Colonic mucosa (tissue), 4 donors: Measurements from ENCODE around the gene SPATA31C1. TPM values are rescaled to one million over a fixed set of nuclear protein-coding genes. Genes with fewer than 3 reads are reported as not detected.

Source experiments
- DNase-seq: peaks from one replicate; pipeline ENCODE4 v3.0.0-alpha.2; 2020
- H3K27ac ChIP-seq: fragments of 200-600 bp; one replicate; pipeline ENCODE4 v1.8.0; 2021
- H3K27me3 ChIP-seq: fragments of 200-600 bp; one replicate; pipeline ENCODE4 v1.8.0; 2021
- H3K36me3 ChIP-seq: fragments of 200-600 bp; one replicate; pipeline ENCODE4 v1.8.0; 2021
- H3K4me1 ChIP-seq: fragments of 200-600 bp; one replicate; pipeline ENCODE4 v1.8.0; 2021; ENCODE audit warnings: mild to moderate bottlenecking
- H3K4me3 ChIP-seq: fragments of 200-600 bp; one replicate; pipeline ENCODE4 v1.8.0; 2021
- H3K9ac ChIP-seq, 2 donors: one replicate each; pipeline ENCODE4 v1.7.0; 2013; ENCODE audit warnings: control low read depth in 2 of 2, low read depth in 2 of 2, low read length in 2 of 2
- H3K9me3 ChIP-seq: fragments of 200-600 bp; one replicate; pipeline ENCODE4 v1.8.0; 2021
- CTCF ChIP-seq: fragments of 200-600 bp; IDR thresholded peaks from one replicate; pipeline ENCODE4 v1.8.0; 2022; ENCODE audit warnings: antibody characterized with exemption, mild to moderate bottlenecking
- intact Hi-C: fragments of 100-400 bp; cut with DNase I; formaldehyde crosslinking; loops from one replicate; pipeline ENCODE4 v1.14.1; 2022
- total RNA-seq, 2 donors: library from RNA; stranded (reverse); fragmentation: NEBNext Ultra II Directional in 1 of 2; extraction: Animal tissue kit (Norgen Biotek cat#: 25700) in 1 of 2; gene quantifications; one replicate each; pipeline ENCODE4 v1.2.1, GENCODE V29; 2021
- donor health status: healthy.
- donor health status: DM: no; HTN: no; CAD: no.
- donor health status: DM: no; HTN: no; CAD: no.

Gene SPATA31C1
- total RNA-seq, 2 donors from 2014 or later = not detected

DNA sequence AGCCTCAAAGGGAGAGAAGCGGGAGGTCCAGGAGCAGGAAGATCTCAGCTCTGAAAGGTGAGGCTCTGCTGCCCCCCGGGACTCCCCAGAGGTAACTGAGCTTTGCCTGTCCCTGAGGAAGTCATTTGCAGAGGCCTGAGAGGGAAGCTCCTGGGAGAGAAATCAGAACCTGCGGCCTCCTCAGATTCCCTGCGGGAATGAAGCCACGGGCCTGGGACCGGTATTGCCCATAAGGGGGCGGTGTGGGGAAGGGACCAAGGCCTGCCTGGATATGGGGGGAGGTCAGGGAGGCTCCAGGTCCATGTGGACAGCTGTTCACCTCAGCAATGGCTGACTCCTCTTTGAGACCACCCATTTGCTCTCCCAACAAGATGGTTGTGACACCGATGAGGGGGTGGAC is 33.8 kb upstream of the SPATA31C1 start:
- intact Hi-C loops = loop anchor here (10.0 kb wide), 1 partner anchor 199 kb away; no protein-coding TSS in a partner anchor
- no peak overlapping the region for H3K9ac ChIP-seq
- H3K9me3 ChIP-seq = no peaks in the 10 kb centered on the region
- peak; percentile 25 for DNase-seq
- no peak overlapping the region for H3K27ac ChIP-seq
- H3K4me1 ChIP-seq = peaks cover 2% of the 10 kb centered on the region
- peak; percentile 12 for TF ChIP-seq CTCF
- no peaks in the 10 kb centered on the region for H3K27me3 ChIP-seq
- no peak overlapping the region for H3K4me3 ChIP-seq
- no peaks in the 10 kb centered on the region for H3K36me3 ChIP-seq

GRCh38 chr9:87884578-87885459 is 32.9 kb upstream of the SPATA31C1 start:
- H3K27ac ChIP-seq = no peak overlapping the region
- intact Hi-C loops = loop anchor here (10.0 kb wide), 1 partner anchor 200 kb away; no protein-coding TSS in a partner anchor
- DNase-seq = no peak

DNA sequence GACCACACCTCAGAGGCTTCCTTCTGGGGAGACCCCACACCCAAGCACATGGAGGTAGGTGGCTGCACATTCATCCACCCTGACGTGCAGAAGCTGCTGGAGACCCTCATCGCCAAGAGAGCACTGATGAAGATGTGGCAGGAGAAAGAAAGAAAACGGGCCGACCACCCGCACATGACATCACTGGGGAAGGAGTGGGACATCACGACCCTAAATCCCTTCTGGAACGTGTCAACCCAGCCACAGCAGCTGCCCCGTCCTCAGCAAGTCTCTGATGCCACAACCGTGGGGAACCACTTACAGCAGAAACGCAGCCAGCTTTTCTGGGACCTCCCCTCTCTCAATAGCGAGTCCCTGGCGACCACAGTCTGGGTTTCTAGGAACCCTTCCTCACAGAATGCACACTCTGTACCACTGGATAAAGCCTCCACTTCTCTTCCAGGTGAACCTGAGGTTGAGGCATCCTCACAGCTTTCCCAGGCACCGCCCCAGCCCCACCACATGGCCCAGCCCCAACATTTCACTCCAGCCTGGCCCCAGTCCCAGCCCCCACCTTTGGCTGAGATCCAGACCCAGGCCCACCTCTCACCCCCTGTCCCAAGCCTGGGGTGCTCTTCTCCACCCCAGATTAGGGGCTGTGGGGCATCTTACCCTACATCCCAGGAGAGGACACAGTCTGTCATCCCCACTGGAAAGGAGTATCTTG is 32.1 kb upstream of the SPATA31C1 start:
- intact Hi-C loops = loop anchor here (10.0 kb wide), 1 partner anchor 201 kb away; no protein-coding TSS in a partner anchor
- no peaks in the 10 kb centered on the region for H3K27me3 ChIP-seq
- H3K9ac ChIP-seq = no peak overlapping the region
- H3K27ac ChIP-seq = no peak overlapping the region
- no peaks in the 10 kb centered on the region for H3K9me3 ChIP-seq
- H3K4me3 ChIP-seq = no peak overlapping the region
- TF ChIP-seq CTCF = no peak
- H3K4me1 ChIP-seq = no peaks in the 10 kb centered on the region
- no peaks in the 10 kb centered on the region for H3K36me3 ChIP-seq
- DNase-seq = no peak

More at GRCh38 chr9:87884578-87885459, 32.9 kb upstream of the SPATA31C1 start:
- no peaks in the 10 kb centered on the region for H3K36me3 ChIP-seq
- H3K27me3 ChIP-seq = no peaks in the 10 kb centered on the region
- H3K9ac ChIP-seq = no peak overlapping the region
- H3K4me3 ChIP-seq = no peak overlapping the region
- no peaks in the 10 kb centered on the region for H3K9me3 ChIP-seq
- no peaks in the 10 kb centered on the region for H3K4me1 ChIP-seq
- TF ChIP-seq CTCF = no peak

GRCh38 chr9:87886210-87886932 is 31.4 kb upstream of the SPATA31C1 start:
- intact Hi-C loops = loop anchor here (10.0 kb wide), 1 partner anchor 202 kb away; no protein-coding TSS in a partner anchor
- no peaks in the 10 kb centered on the region for H3K27me3 ChIP-seq
- H3K4me3 ChIP-seq = no peak overlapping the region
- no peaks in the 10 kb centered on the region for H3K9me3 ChIP-seq
- H3K9ac ChIP-seq = no peak overlapping the region
- H3K27ac ChIP-seq = no peak overlapping the region
- TF ChIP-seq CTCF = no peak
- DNase-seq = no peak
- no peaks in the 10 kb centered on the region for H3K36me3 ChIP-seq
- no peaks in the 10 kb centered on the region for H3K4me1 ChIP-seq

DNA sequence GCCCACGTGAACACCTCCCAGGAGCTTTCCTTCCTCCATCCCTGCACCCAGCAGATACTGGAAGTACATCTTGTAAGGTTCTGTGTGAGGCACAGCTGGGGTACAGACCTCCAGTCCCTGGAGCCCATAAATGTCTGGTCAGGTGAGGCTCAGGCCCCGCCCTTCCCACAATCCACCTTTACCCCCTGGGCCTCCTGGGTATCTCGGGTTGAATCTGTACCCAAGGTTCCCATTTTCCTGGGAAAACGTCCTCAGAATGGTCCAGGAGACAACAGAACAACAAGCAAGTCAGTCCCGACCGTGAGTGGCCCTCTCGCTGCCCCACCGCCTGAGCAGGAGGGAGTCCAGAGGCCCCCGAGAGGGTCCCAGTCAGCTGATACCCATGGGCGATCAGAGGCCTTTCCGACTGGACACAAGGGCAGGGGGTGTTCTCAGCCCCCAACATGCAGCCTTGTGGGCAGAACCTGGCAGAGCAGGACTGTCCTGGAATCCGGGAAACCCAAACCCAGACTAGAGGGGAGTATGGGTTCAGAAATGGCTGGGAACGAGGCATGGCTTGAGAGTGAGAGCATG is 30.7 kb upstream of the SPATA31C1 start:
- H3K9me3 ChIP-seq = no peaks in the 10 kb centered on the region
- no peak for DNase-seq
- no peak for TF ChIP-seq CTCF

More for the DNA sequence above, 30.7 kb upstream of the SPATA31C1 start:
- H3K4me3 ChIP-seq = no peak overlapping the region
- no peak overlapping the region for H3K27ac ChIP-seq
- H3K27me3 ChIP-seq = no peaks in the 10 kb centered on the region
- H3K36me3 ChIP-seq = no peaks in the 10 kb centered on the region
- no peak overlapping the region for H3K9ac ChIP-seq
- intact Hi-C loops = loop anchor here (10.0 kb wide), 1 partner anchor 202 kb away; no protein-coding TSS in a partner anchor
- H3K4me1 ChIP-seq = no peaks in the 10 kb centered on the region
